MM.1S (cell line): ENCODE results near the gene RNF114.

Source experiments
- DNase-seq: peaks from one replicate; pipeline ENCODE4 v3.0.0-alpha.2; 2015
- H2AFZ ChIP-seq: fragments of 300-600 bp; sonication (generic); 2 replicates; pipeline ENCODE4 v1.6.0; 2016; ENCODE audit warnings: antibody characterized with exemption, low read length
- H3F3A ChIP-seq: fragments of 300-600 bp; sonication (generic); 2 replicates; pipeline ENCODE4 v1.6.1; 2016; ENCODE audit warnings: mild to moderate bottlenecking, antibody characterized with exemption, low read length, moderate library complexity, mixed read lengths; ENCODE audit not compliant: insufficient read depth
- H3K27ac ChIP-seq: fragments of 300-600 bp; sonication (generic); 2 replicates; pipeline ENCODE4 v1.5.1; 2016; ENCODE audit warnings: mild to moderate bottlenecking, low read length
- H3K27me3 ChIP-seq: fragments of 300-600 bp; sonication (generic); replicated peaks from 2 replicates; pipeline ENCODE4 v1.6.0; 2016; ENCODE audit warnings: low read length; ENCODE audit not compliant: insufficient read depth
- H3K36me3 ChIP-seq: fragments of 300-600 bp; sonication (generic); replicated peaks from 2 replicates; pipeline ENCODE4 v1.6.1; 2016; ENCODE audit warnings: mild to moderate bottlenecking, low read length, mixed read lengths; ENCODE audit not compliant: insufficient read depth
- H3K4me1 ChIP-seq: fragments of 300-600 bp; sonication (generic); 2 replicates; pipeline ENCODE4 v1.6.1; 2016; ENCODE audit warnings: low read length, mixed read lengths
- H3K4me2 ChIP-seq: fragments of 300-600 bp; sonication (generic); 2 replicates; pipeline ENCODE4 v1.6.0; 2016; ENCODE audit warnings: low read depth, low read length
- H3K4me3 ChIP-seq: fragments of 300-600 bp; sonication (generic); 2 replicates; pipeline ENCODE4 v1.5.1; 2016; ENCODE audit warnings: low read length, mixed read lengths
- H3K79me2 ChIP-seq: fragments of 300-600 bp; sonication (generic); 2 replicates; pipeline ENCODE4 v1.6.1; 2016; ENCODE audit warnings: mixed run types, low read length, mixed read lengths
- H3K9ac ChIP-seq: fragments of 300-600 bp; sonication (generic); 2 replicates; pipeline ENCODE4 v1.6.1; 2016; ENCODE audit warnings: low read length, mixed read lengths
- H3K9me2 ChIP-seq: fragments of 300-600 bp; sonication (generic); replicated peaks from 2 replicates; pipeline ENCODE4 v1.6.1; 2016; ENCODE audit warnings: mild to moderate bottlenecking, low read length, mixed read lengths; ENCODE audit not compliant: insufficient read depth
- H3K9me3 ChIP-seq: fragments of 300-600 bp; sonication (generic); replicated peaks from 2 replicates; pipeline ENCODE4 v1.6.1; 2016; ENCODE audit warnings: mild to moderate bottlenecking, low read length, mixed read lengths; ENCODE audit not compliant: insufficient read depth
- H4K20me1 ChIP-seq: fragments of 300-600 bp; sonication (generic); 2 replicates; pipeline ENCODE4 v1.6.1; 2016; ENCODE audit warnings: mild to moderate bottlenecking, low read length, moderate library complexity, mixed read lengths; ENCODE audit not compliant: insufficient read depth
- CTCF ChIP-seq: fragments of 300-600 bp; sonication (generic); IDR thresholded peaks from 2 replicates; pipeline ENCODE4 v1.5.1; 2016; ENCODE audit warnings: antibody characterized with exemption, low read length, mixed read lengths
- EZH2 ChIP-seq: fragments of 300-600 bp; sonication (generic); optimal IDR thresholded peaks from 2 replicates; pipeline ENCODE3; 2017; ENCODE audit warnings: low read depth, mild to moderate bottlenecking, antibody characterized with exemption, low read length, mixed read lengths
- EZH2phosphoT487 ChIP-seq: fragments of 300-600 bp; sonication (generic); IDR thresholded peaks from 2 replicates; pipeline ENCODE4 v1.6.1; 2018; ENCODE audit warnings: antibody characterized with exemption, low read length

RNF114 gene

GRCh38 chr20:49978685-49979029 is 42.5 kb downstream of the RNF114 start:
- H3K4me2 ChIP-seq, result peak overlapping the region; percentile 76; the same call in 1 of the 2 replicates
- no peaks in the 10 kb centered on the region for H4K20me1 ChIP-seq
- H3F3A ChIP-seq, result no peaks in the 10 kb centered on the region
- DNase-seq, result no peak
- no peak overlapping the region for H3K9ac ChIP-seq
- H3K9me2 ChIP-seq, result no peaks in the 10 kb centered on the region
- H3K27ac ChIP-seq, result no peak overlapping the region
- TF ChIP-seq CTCF (no peak), EZH2phosphoT487 (no peak), EZH2 (no peak)
- no peaks in the 10 kb centered on the region for H3K36me3 ChIP-seq
- peak overlapping the region; percentile 28; the same call in 1 of the 2 replicates for H3K4me3 ChIP-seq
- no peaks in the 10 kb centered on the region for H3K9me3 ChIP-seq
- H3K27me3 ChIP-seq, result no peaks in the 10 kb centered on the region
- H2AFZ ChIP-seq, result no peak overlapping the region
- H3K79me2 ChIP-seq, result no peaks in the 10 kb centered on the region
- peaks cover 3% of the 10 kb centered on the region for H3K4me1 ChIP-seq

GRCh38 chr20:49979030-49979832 is 43.0 kb downstream of the RNF114 start:
- Histone ChIP-seq H3K79me2 (no peaks in the 10 kb centered on the region), H3K9me2 (no peaks in the 10 kb centered on the region), H3K4me3 (peak overlapping the region; percentile 28; the same call in 1 of the 2 replicates), H2AFZ (peak overlapping the region; percentile 61), H3K27me3 (no peaks in the 10 kb centered on the region), H3K27ac (no peak overlapping the region), H4K20me1 (no peaks in the 10 kb centered on the region), H3F3A (no peaks in the 10 kb centered on the region), H3K9me3 (no peaks in the 10 kb centered on the region), H3K9ac (no peak overlapping the region), H3K4me1 (peaks cover 3% of the 10 kb centered on the region), H3K36me3 (no peaks in the 10 kb centered on the region), H3K4me2 (peak overlapping the region; percentile 76)
- DNase-seq, result peak; percentile 40
- TF ChIP-seq CTCF (peak; percentile 99), EZH2phosphoT487 (no peak), EZH2 (no peak)

- H2AFZ ChIP-seq, result no peak overlapping the region
- no peak for DNase-seq
- no peak overlapping the region for H3K4me2 ChIP-seq
- H3K36me3 ChIP-seq, result no peaks in the 10 kb centered on the region
- H3K27ac ChIP-seq, result no peak overlapping the region
- no peak overlapping the region for H3K4me3 ChIP-seq
- no peaks in the 10 kb centered on the region for H3K9me3 ChIP-seq
- H3K79me2 ChIP-seq, result no peaks in the 10 kb centered on the region
- peaks cover 3% of the 10 kb centered on the region for H3K4me1 ChIP-seq
- no peak overlapping the region for H3K9ac ChIP-seq
- no peak for TF ChIP-seq EZH2phosphoT487
- no peak for TF ChIP-seq CTCF
- TF ChIP-seq EZH2, result no peak
- H4K20me1 ChIP-seq, result no peaks in the 10 kb centered on the region
- H3K9me2 ChIP-seq, result no peaks in the 10 kb centered on the region
- H3F3A ChIP-seq, result no peaks in the 10 kb centered on the region
- H3K27me3 ChIP-seq, result no peaks in the 10 kb centered on the region
These were observed 44.2 kb downstream of the RNF114 start for GRCh38 chr20:49980140-49981008.
